GM21390 (cell line): ENCODE measurements around the gene DDAH1.
"Not testable (repeated sequence)": the region's sequence is repeated elsewhere in the genome, so short reads cannot be mapped to it uniquely, and the experiment has no call there.

Experiments used
- ATAC-seq: cut with Tn5 transposase; IDR thresholded peaks from one replicate; pipeline ENCODE4 v1.9.1; 2021; ENCODE audit not compliant: unreplicated experiment

DDAH1 gene

DNA sequence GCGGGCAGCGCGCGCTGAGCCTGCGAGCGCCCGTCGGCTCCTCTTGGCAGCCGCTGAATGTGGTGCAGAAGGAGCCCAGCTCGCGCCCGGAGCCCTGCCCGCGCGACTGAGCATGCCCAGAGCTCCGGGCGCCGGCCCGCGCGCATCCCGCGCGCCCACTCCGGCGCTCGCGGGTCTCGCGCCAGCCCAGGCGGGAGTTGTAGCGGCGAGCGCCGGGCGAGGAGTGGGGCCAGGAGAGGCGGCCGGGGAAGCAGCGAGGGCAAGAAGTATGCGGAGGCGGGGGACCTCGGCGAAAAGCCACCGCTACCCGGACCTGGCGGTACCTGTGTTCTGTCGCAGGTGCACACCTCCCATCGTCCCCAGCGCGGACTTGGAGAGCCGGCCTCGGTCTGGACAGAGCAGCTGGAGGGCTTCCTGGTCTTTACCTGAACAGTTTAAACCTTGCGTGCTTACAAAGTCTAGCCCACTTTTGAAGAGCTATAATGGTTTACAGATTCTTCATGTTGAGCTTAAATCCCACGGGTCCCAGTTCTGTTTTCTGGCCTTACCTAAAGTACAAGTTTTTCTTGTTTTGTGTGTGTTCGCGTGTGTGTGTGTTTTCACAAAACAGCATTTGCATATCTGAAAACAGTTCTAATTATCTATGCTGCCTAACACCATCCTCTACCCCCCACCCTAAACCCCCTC lies at the start of gene DDAH1:
DDAH1 (minus strand) TSS at position 61 of the 687 bp plus-strand sequence. CDS start 114 bp downstream, outside the sequence.
- peak; percentile 55 for ATAC-seq

DNA sequence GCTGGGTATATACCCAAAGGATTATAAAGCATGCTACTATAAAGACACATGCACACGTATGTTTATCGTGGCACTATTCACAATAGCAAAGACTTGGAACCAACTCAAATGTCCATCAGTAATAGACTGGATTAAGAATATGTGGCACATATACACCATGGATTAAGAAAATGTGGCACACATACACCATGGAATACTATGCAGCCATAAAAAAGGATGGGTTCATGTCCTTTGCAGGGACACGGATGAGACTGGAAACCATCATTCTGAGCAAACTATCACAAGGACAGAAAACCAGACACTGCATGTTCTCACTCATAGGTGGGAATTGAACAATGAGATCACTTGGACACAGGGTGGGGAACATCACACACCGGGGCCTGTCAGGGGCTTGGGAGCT lies 49.0 kb upstream of the DDAH1 start:
- ATAC-seq, result not testable (repeated sequence)

DNA sequence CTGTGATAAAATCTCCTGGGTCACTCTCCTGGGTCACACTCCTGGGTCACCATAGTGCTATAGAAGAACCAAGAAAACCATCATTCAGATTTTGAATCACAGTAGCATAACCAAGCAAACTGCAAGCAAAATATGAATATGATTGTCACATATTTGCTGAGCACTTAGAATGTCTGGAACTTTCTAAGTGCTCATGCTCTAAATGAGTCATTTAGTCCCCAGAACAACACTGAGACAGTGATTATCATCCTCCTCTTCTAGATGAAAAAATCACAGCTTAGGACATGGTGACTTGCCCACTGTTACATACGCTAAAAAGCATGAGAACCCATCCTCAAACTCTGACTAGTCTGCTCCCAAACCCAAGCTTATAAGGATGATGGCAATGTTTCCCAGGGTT lies 39.5 kb upstream of the DDAH1 start:
- no peak for ATAC-seq

DNA sequence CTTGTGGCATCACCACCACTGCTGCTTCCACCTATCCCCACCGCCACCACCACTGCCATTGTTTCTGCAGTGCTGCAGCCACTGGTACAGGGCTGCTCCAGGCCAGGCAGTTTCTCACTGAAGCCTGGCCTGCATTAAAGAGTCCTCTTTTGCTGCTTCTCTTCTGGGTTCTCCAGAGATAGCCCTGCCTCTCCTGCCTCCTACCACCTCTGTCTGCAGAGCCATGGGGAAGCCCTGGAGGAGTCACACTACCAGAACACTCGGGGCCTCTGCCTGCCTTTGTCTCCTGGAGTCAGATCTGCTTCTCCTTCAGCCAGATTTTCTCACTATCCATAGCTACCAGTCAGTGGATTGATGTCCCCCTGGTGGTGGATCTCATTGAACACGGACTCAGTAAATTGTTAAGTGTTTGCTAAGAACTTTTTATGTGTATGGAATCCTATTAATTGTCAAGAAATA lies 37.7 kb upstream of the DDAH1 start:
- no peak for ATAC-seq

DNA sequence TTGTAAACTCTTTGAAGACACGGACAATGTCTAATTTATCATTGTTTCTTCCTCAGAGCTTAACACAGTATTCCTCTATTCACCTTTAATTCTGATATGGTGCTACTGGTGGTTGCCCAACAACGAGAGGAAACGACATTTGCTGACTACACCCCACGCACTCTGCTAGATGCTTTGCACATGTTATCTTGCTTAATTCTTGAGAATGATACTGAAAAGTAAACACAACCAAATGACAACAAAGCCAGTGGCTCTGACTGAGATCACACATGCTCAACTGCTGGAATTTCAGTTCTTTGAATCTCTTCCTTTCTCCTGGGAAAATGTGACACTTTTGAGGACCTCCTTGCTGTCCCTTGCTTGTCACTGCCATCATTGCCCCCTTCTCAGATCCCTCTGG lies 37.2 kb upstream of the DDAH1 start:
- no peak for ATAC-seq

DNA sequence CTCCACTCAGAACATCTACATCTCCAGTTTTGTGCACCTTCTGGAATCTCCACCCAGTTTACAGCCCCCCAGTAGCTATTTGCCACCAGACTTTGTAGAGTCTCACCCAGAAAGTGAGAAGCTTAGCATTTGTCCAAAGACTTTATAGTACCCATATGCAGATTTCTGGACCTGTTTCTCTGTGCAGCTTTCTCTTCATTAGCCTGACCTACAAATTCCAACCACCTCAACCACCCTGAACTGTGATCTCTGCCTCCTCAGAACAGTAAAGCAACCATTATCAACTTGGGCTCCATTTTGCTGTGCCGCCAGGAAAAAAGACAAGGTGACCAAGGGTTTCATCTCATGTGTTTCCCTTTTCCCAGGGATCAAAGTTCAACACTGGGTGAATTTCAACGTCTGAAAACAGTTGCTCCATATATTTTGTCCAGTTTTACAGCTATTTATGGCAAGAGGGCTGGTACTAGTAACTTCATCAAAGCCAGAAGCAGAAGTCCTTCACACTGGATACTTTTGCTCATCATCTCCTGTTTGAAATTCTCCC lies 36.5 kb upstream of the DDAH1 start:
- no peak for ATAC-seq

DNA sequence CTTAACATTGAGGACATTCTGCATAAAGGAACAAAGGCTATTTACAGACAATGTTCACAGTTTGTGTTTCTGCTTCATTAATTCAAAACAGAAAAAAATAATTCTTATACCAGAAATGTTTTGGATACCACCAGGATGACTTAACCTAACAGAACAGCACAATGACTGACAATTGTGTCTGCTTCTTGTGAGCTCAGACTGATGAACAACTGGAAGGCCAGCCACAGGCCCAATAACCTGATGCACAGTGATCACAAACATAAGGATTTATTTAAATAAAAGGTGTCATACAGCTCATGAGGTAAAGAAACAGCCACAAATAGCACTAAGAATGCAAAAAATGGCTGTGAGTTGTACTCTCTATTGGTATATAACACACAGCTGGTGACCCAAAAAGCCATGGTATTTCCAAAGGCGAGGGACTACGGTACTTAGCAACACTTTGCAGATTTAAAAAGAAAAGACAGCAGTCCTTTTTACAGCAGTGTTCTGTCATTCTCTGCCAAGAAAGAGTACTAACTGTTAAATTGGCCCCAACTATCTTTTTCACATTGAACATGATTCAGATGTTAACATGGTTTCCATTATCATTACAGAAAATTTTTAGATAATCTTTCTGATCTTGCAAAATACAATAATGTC lies 32.1 kb upstream of the DDAH1 start:
- no peak for ATAC-seq

DNA sequence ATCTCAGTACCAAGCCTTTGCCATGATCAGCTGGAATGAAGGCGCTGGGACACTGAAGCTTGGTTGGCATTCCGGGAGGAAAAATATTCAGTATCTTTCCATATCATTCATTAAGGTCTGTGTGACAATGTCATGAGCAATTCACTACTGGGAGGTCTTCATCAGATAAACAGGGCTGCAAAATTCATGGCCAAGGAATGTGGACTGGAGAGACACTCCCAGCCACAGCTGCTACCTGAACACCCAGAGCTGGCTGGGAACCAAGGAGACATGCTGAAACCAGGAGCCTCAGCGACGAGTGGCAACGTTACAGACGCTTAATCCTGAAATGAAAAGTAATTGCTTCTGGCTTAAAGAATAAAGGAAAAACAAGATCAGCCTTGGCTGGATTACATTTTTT lies 30.6 kb upstream of the DDAH1 start:
- no peak for ATAC-seq

DNA sequence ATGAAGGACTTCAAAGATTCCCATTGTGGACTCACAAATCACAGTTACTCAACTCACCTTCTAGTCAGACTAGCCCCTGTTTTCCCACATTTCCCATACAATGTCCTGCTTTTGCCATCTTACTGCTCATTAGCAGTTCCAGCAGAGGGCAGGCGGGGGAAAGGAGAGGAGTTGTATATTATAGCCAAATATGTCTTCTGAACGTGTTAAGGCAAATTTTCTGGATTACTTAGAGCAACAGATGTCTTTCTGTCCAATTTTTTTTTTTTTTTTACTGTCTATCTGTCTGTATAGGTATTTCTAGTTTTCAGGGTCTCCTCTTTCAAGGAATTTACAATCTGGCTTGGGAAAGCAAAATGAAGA lies 29.9 kb upstream of the DDAH1 start:
- no peak for ATAC-seq

DNA sequence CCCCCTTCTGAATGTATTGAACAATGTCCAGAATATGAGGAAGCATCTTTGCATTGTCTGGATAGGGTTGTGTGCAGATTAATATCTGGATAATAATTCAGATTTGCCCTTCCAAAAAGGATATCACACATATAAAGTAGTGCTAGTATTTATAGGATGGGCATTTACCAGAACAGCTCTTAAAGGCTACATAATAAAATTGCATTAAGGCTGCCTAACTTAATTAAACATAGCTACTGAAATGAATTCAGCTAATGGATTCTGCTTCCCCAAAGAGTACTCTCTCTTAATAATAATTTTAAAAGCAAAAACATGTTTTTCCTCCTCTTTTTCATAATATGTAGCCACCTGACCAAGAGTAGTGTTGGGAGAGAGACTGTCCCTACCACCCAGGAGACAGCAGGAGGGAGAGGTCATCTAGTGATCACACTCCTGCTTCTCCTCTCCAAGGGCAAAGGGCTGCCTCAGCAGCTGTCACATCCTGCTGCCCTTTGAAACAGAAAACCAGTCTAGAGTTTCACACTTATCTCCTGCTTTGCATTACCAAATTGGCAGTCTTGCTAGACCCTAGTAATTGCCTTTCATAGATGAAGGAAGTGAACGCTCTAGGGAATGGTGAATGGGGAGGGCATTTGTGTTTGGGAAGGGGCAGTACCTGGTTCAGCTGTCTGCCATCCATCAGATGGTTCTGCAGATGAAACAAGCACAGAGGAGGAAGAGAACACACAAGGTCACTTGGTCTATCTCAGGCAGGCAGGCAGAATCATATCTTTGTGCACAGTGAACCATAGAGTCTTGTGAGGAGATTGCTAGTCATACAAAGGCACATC lies 29.3 kb upstream of the DDAH1 start:
- no peak for ATAC-seq

DNA sequence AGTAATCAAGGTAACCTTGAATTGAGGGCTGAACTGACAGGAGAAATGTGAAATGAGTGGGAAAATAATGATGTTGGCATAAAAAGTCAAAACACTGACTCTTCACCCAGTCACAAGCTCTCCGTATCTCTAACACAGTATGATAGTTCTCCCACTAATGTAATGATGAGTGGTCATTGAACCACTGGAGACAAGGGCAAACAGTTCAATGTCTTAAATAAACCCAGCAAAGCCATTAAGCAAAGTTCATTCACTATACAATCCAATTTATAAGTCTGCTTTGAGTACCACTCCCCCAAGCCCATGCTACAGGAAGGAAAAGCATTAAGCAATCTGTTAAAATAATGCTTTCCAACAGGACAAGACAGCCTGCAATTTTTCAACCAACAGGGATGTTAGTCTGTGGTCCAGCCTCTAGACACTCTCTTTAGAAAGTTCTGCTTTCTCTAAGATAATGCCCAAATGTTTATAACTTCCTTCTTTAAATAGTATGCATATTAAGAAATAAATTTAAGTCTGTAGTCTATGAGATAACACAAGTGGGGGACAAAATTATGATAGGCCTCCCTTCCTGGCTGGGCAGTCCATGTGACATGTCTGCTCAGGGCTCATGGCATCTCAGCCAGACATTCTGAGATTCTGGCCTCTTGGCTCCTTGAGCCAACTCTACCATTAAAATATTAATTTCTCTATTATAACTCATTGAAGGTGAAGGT lies 25.5 kb upstream of the DDAH1 start:
- no peak for ATAC-seq

DNA sequence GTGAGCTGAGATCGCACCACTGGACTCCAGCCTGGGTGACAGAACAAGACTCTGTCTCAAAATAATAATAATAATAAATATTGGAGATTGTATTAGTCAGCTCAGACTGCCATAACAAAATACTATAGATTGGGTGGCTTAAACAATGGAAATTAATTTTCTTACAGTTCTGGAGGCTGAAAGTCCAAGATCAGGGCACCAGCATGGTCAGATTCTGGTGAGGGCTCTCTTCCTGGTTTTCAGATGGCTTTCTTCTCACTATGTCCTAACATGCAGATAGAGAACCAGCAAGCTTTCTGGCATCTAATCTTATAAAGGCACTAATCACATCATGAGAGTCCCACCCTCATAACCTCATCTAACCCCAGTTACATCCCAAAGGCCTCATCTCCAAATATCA lies 23.2 kb upstream of the DDAH1 start:
- ATAC-seq, result no peak

DNA sequence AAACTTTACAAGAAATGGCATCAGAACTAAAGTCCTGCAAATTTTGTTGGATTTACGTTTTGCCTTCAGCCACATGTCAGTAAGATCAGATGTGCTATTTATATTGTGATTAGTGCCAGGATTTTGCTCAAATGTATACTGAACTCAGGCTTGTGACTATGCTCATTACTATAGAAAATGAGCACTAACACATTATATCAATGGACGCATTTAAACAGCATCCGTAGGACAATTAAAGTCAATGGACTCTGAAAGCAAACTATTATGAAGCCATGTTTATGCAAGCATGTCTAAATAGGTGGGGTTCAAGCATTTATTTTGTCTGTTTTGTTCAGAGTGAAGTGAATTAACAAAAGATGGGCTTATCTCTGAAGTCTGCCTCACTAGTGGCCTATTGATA lies 20.6 kb upstream of the DDAH1 start:
- ATAC-seq, result no peak

DNA sequence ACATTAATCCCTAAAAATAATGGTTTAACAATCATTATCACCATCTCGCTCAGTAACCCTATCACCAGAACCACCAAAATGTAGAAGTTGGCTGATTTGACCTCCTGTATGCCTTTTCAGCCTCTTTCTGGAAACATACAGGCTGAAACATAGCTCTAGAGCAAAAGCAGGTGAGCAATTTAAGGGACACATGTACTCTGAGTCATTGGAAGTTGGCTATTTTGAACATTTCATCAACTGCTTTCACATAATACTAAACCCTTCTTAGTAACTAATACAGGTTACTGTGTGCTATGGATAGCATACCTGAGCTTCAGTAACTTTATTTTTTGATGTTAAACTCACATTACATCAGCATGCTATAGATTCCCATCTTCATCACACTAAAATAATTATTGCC lies 19.8 kb upstream of the DDAH1 start:
- ATAC-seq, result no peak

DNA sequence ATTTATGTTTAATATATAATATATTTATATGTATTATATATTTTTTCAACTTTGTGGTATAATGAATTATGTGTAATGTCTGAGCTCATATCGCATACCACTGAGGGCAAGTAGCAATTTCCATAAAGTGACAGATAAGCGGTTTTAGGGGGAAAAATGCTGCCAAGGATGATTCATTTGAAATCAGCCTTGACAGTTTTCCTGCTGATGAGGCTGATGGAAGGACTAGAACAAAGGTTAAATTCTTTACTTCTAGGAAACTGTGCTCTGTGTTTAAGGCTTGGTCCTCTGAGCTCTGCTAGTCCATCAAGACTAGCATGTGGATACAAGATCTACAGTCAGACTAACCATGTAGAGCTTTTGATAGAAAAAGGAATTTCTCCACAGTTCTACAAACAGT lies 19.3 kb upstream of the DDAH1 start:
- no peak for ATAC-seq

DNA sequence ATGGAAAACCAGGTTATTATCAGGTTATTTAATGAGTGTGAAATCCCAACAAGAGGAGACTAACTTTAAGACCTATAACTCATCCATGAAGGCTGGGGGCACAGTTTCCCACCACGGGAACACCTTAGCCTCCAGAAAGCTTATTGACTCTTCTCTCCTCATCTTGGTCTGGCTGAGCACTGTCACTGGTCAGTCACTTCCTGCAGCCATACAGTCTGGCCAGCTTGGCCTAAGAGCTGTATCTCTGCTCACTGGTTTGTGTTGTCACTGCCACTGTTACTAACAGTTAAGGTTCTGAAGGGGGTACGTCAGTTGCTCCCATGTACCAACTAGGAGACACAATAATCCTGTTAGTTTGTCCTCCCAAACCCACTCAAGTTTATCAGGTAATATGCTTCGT lies 16.7 kb upstream of the DDAH1 start:
- ATAC-seq, result no peak

DNA sequence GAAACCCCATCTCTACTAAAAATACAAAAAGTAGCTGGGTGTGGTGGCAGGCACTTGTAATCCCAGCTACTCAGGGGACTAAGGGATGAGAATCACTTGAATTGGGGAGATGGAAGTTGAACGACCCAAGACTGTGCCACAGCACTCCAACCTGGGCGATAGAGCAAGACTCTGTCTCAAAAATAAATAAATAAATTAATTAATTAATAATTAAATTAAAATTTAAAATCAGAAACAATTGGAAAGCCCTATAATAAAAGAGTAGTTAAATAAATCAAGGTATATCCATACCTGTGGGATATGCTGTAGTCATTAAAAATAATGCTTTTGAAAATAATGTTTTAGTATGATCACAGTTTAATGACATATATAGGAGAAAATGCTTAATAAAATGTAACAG lies 15.6 kb upstream of the DDAH1 start:
- ATAC-seq, result no peak

DNA sequence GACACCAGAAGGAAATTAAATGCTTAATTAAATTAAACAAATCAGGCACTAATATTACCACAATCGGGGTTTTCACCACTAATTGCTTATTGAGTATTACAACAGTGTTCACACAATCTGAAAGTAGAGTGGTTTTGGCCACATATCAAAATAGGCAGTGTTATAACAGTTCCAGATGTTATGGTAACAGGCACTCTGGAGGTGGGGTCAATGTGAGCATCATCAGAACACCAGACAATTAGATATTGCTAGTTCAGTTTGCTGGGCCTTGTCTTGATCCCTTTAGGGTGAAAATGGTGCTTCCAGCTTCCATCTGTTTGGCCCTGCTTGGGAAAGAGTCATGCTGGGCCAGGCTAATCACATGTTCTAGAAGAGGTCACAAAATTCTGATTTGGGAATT lies 14.5 kb upstream of the DDAH1 start:
- no peak for ATAC-seq

DNA sequence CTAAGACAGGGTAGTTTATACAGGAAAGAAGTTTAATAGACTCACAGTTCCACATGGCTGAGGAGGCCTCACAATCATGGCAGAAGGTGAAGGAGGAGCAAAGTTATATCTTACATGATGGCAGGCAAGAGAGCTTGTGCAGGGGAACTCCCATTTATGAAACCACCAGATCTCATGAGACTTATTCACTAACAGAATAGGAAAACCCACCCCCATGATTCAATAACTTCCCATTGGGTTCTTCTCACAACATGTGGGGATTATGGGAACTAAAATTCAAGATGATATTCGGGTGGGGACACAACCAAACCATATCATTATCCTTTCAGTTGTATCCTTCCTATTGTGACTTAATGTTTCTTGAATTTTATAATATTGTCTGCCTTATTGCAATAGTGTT lies 13.4 kb upstream of the DDAH1 start:
- ATAC-seq, result no peak

DNA sequence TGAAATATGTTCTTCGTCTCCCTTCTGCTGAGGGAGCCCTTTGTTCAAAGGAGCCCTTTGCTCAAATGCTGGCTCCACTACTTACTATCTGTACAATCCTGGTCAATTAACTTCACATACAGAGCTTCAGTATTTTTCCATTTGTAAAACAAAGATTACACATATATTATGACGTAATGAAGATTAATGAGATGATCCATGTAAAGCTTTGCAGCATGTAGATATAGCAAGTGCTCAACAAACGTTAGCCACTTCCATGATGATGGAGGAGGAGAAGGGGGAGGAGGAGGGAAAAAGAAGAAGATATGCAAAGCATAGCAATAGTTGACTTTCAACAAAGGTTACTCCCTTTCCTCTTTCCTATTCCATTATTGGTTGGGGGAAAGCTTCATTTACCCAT lies 10.1 kb upstream of the DDAH1 start:
- ATAC-seq, result no peak

DNA sequence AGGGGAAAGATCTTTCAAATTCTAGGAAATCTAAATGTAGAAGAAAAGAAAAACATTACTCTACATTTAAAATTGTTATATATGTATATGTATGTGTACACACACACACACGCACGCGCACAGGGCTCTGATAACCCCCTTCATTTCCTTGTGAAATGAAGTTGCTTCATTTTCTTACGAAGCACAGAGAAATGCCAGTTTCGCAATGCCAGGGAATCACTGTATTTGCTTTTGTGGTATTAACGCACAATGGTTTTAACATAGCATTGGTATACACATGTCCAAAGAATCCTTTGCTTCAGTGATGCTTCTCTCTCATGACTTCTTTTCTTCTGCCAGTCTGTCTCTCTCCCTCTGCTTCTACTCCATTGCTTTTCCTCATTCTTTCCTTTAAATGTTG lies 8.4 kb upstream of the DDAH1 start:
- no peak for ATAC-seq
